Measurements from ENCODE around the gene TLR10.
A peak's percentile ranks its signal among the peaks of the same experiment; 100 is the strongest.

TLR10 gene

DNA sequence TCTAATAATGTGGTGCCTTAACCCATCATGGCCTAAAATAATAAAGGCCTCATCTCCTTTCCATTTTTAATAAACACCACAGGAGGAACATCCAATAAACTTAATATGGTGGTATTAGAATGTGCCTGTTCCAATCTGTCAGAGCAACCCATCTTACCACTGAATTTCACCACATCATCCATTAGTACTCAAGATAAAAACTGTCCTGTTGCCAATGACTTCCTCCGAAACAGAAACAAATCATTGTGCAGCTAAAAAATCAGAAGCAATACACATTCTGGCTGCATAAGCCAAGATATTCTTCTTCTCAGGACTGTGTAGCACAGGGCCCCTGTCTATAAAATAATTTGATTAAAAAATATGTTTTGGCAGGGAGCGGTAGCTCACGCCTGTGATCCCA lies 18.5 kb downstream of the TLR10 start:
- DNase-seq (ENCODE audit: low read depth): no peak

- DNase-seq (ENCODE audit: low read depth): no peak
Measured at GRCh38 chr4:38762560-38762959, 20.2 kb downstream of the TLR10 start.

GRCh38 chr4:38759790-38760122 lies 23.0 kb downstream of the TLR10 start:
- no peak for DNase-seq (ENCODE audit: low read depth)

DNA sequence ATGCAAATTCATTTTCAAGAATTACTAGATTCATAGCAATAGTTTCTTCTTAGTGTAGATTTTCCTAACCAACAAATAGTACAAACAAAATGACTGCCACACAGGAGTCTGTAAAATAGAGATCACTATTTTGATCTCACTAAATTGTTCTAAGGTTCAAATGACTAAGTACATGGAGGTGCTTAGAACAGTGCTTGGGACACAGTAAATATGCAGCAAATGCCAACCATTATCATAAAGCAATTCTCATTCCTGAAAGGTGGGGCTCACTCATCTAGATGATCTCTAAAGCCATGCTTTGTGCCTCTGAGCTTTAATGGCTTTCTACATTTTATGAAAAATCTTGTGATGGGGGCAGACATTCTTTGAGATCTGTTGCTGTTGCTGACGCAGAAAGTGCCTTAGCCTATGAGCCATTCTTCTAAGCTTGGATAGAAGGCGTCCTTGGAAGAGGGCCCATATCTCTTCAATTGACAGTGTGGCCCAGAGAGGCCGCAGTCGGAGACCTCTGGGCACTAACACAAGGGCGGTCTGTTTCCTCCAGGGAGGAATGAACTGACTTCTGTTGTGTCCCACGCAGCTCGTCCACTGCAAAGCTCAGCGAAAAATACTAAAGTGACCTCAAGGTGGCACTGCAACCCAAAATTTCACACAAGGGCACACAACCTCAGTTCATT lies 23.5 kb downstream of the TLR10 start:
- DNase-seq (ENCODE audit: low read depth): peak; percentile 44

DNA sequence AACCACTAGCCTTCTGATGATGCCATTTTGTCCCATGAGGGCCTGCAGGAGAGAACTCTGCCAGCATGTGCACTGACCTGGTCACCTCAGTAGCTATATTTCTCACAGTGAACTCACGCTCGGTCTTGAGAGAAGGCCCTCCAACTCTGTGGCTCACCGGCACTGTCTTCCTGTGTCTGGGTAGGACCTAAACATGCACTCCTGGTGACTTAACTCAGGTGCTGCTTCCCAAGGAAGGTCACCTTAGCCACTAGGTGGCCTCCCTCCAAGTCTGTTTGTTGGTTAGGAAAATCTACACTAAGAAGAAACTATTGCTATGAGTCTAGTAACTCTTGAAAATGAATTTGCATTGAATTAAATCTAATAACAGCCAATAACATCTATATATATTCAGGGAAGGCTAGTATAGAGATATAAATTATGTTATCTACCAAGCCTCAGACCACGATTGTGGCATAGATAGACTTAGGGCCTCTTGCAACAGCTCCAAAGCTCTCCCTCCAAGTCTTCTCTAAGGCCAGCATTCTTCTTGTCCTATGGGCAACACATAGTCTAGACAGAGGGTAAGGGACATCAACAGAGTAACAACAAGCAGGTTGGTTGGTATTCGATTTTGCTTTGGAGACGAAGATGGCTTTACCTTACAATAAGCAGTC lies 24.7 kb downstream of the TLR10 start:
- DNase-seq (ENCODE audit: low read depth): no peak

- DNase-seq (ENCODE audit: low read depth): peak; percentile 94
Measured at GRCh38 chr4:38752941-38753806, 29.6 kb downstream of the TLR10 start.

- peak; percentile 50 for DNase-seq (ENCODE audit: low read depth)
Measured at GRCh38 chr4:38752372-38752940, 30.3 kb downstream of the TLR10 start.

GRCh38 chr4:38751341-38752010 lies 31.3 kb downstream of the TLR10 start:
- DNase-seq (ENCODE audit: low read depth): no peak

DNA sequence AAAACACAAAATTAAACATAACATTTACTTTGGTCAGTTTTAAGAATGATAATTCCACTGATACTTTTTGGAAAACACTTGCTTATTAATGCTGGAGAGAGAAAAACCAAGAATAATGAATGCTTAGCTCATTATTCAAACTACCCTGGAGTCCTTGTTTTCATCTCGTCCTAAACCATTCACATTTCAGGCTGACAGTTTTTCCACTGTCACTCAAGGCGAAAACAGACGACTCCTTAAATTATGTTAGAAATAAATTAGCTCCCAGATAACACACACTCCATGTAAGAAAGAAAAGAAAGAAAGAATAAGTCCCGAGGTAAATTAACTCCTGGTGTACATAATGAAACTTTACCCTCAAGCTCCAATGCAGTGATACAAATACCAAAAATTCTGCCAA lies 33.5 kb downstream of the TLR10 start:
- DNase-seq (ENCODE audit: low read depth): no peak

DNA sequence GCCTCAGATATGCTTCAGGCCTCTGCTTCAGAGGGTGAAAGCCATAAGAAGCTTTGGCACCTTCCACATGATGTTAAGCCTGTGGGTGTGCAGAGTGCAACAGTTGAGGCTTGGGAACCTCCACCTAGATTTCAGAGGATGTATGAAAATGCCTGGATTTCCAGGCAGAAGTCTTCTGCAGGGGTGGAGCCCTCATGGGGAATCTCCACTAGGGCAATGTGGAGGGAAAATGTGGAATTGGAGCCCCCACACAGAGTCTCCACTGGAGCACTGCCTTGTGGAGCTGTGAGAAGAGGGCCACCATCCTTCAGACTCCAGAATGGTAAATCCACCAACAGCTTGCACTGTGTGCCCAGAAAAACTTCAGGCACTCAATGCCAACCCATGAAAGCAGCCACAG lies 35.2 kb downstream of the TLR10 start:
- no peak for DNase-seq (ENCODE audit: low read depth)

- DNase-seq (ENCODE audit: low read depth): no peak
Measured at GRCh38 chr4:38745881-38746280, 36.9 kb downstream of the TLR10 start.

DNA sequence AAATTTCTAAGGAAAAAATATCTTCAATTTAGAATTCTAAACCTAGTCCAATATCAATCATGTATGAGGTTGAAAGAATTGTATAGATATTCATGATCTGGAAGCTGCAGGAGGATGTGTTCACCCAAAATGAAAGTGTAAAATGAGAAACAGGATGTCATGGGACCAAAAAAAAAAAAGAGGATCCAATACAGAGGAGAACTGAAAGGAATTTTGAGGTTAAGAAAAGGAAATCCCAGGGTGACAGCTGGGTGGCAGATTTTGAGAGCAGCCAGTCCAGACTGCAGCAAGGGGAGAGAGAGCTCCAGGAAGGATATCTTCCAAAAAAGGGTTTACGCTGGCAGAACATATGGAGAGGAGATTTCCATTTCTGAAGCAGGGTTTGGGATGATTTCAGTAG lies 38.9 kb downstream of the TLR10 start:
- no peak for DNase-seq (ENCODE audit: low read depth)

- no peak for DNase-seq (ENCODE audit: low read depth)
Measured at GRCh38 chr4:38740303-38740702, 42.5 kb downstream of the TLR10 start.

DNA sequence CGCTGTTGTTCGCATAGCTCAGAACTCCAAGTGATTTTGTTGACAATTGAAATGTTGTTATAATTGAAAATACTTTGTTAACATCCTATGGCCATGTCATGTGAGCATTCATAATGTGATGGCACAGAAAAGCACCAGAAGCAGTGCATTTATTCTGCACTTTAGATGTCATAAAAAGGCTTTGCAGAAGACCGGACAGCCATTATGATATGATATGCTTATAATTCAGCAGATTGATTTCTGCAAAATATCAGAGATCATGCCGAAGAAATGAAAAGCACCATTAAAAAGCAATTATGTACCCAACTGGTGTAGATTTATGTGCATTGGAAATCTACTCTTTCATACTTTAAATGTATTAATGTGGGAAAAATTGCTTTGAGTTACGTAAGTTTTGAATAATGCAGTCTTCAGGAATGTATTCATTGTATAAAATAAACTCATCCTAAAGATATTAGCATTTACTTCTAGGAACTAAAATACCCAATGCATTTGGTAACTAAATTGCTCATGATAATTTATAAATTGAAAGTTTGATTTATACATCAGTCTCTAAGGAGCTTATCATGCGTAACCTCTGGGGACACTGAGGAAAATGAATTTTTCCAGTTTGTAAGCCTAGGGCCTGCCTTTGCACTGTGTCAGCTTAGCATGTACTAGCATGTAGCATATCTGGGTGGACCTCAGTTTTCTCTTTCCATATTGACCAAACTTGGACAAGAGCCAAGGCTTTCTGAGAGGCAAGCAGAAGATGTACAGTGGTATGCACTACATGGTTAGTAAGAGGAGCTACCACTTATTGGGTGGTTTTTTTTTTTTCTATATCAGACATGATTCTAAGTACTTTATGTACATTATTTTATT lies 43.6 kb downstream of the TLR10 start:
- no peak for DNase-seq (ENCODE audit: low read depth)

GRCh38 chr4:38735870-38736269 lies 46.9 kb downstream of the TLR10 start:
- DNase-seq (ENCODE audit: low read depth): no peak

DNA sequence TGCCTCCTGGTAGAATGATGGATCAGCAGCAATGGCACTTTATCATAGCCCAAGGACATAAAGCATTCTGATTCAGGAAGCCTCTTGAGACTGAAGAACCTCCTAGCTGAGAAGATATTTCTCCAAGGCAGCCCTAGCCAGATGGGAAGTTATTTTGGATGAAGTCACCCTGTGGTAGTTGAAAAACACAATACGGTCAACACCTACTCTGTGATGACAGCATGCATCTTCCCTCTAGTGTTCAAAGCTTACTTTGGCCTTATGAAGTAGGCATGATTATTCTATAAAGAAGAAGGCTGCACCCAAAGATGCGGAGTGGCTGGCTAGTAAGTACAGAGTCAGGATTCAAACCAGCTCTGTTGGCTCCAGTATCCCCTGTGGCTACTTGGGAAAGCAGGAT lies 47.9 kb downstream of the TLR10 start:
- no peak for DNase-seq (ENCODE audit: low read depth)

- no peak for DNase-seq (ENCODE audit: low read depth)
Measured at GRCh38 chr4:38734446-38734845, 48.3 kb downstream of the TLR10 start.

GRCh38 chr4:38733663-38734062 lies 49.1 kb downstream of the TLR10 start:
- no peak for DNase-seq (ENCODE audit: low read depth)

DNA sequence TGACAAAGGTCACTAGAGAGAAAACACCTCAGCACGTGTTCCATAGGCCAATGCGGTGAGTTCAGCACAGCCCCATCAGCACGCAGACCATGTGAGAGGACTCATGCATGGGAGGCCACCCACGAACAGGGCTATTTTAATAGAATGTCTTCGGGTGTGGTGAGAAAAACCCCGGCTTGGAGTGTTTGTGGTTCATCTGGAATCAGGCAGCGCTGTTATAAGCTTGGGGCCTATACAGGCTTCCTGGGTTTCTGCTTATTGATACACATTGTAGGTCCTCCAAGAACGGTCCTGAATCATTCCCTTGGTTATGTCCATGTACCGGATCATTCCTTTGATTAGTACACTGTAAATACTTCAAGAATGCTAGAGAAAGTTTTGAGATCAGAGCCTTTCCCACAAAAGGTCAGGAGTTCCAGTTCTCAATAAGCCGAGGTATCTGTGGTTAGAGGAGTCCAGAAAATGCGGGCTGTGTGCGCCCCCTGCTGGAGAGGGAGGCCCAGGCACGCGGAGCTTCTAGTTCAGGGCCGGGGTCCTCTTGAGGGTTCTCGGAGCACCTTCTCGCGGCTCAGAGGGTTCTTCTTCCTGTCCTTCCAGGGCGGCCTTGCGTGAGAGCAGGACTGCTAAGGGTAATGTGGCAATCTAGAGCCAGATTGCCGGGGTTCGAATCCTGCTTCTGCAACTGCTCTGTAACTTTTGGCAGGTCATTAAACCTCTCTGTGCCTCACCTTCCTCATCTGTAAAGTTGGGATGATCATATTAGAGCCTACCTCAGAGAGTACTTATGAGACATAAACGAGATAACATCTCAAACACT lies 51.8 kb downstream of the TLR10 start:
- peak; percentile 81 for DNase-seq (ENCODE audit: low read depth)

GRCh38 chr4:38730493-38730829 lies 52.3 kb downstream of the TLR10 start:
- no peak for DNase-seq (ENCODE audit: low read depth)

Data from amniotic epithelial cell (primary cell).